Spleen (tissue), 7 donors: Measurements from ENCODE around the gene GGT7.

Source experiments
- CTCF ChIP-seq, 11 experiments: fragments of 200-600 bp in 7 of 11; fragments of 450-650 bp in 4 of 11; sonication (generic) in 4 of 11; IDR thresholded peaks in 8 of 11; conservative IDR thresholded peaks in 3 of 11; 1 replicate in 7 of 11; 2 replicates in 4 of 11; pipeline versions ENCODE4 v1.4.0 to v1.8.0; 2016 to 2021; ENCODE audit warnings: antibody characterized with exemption in 11 of 11, inconsistent platforms in 4 of 11, mild to moderate bottlenecking in 1 of 11
- POLR2A ChIP-seq, 3 donors: fragments of 450-650 bp; IDR thresholded peaks; one replicate each; pipeline ENCODE4 v1.5.1; 2017; ENCODE audit warnings: antibody characterized with exemption in 3 of 3, mild to moderate bottlenecking in 1 of 3
- POLR2AphosphoS5 ChIP-seq, 3 donors: sonication (generic); formaldehyde crosslinking; IDR thresholded peaks; one replicate each; pipeline ENCODE4 v1.5.1; 2017; ENCODE audit warnings: antibody characterized with exemption in 3 of 3
- donor health status: DM: no; HTN: no; CAD: no; lungs with moderate emphysema.
- donor health status: DM: no; HTN: no; CAD: no.
- donor health status: DM: no; HTN: no; CAD: no.

- TF ChIP-seq POLR2A (IDR thresholded peaks at IDR 0.05): no peak
- TF ChIP-seq CTCF (IDR thresholded peaks at IDR 0.05 in 8 of 11, conservative IDR thresholded peaks at IDR 0.05 in 3 of 11): peak in 1 of 11 experiments; percentile 2
- peak; percentile 44 to 68 (median 56) for TF ChIP-seq POLR2AphosphoS5 (IDR thresholded peaks at IDR 0.05)
Measured at GRCh38 chr20:34825530-34826362, 46.9 kb downstream of the GGT7 start, which contains the start of gene NCOA6.
